ENCODE data around the gene RAET1E.
"Not testable (repeated sequence)": the region's sequence is repeated elsewhere in the genome, so short reads cannot be mapped to it uniquely, and the experiment has no call there.

RAET1E gene

GRCh38 chr6:149861603-149862423 lies 36.1 kb downstream of the RAET1E start:
- DNase-seq (ENCODE audit: low read depth) = no peak

DNA sequence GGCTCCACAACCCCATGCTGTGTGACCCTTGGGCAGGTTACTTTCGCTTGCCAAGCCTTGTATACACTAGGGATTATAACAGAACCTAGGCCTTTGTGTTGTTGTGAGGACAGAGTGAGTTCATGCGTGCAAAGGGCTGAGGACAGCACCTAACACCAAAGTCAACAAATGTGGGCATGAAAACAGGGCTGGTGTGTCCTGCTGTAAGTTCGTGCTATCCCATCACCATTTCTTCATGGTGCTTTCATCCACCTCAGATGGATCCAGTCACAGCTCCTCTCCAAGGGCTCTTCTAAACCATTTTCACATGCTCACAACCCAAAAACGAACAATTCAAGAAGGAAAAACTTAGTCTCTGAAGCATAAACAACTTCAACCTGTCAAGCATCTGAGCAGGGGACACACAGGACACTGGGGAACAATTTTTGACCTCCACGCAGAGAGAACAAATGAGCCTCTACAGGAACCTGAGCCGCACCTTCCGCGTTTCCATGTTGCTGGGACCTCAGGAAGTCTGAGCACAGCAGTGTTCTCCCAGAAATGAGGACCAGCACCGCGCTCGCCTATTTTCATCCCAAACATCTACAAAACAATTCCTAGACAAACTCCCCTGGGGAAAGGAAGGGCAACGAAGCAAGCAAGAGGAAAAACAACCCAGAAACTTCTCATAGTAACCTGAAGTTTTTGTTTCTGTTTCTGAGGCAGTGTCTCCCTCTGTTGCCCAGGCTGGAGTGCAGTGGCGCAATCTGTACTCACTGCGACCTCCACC lies 36.9 kb downstream of the RAET1E start:
- no peak for DNase-seq (ENCODE audit: low read depth)

DNA sequence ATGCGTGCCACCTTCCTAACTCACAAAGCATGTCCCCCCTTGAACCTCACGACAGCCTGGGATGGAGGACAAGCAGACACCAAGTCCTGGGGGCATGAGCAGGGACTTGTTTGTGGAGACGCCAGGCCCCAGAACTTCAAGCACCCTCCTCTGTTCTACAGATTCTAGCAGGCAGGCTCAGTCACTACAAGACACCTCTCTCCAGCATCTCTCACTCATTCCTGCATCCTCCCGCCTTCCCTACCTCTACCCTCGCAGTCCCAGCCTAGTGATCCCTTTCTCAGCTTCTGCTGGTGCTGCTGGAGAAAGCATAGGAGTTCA lies 37.4 kb downstream of the RAET1E start:
- no peak for DNase-seq (ENCODE audit: low read depth)

DNA sequence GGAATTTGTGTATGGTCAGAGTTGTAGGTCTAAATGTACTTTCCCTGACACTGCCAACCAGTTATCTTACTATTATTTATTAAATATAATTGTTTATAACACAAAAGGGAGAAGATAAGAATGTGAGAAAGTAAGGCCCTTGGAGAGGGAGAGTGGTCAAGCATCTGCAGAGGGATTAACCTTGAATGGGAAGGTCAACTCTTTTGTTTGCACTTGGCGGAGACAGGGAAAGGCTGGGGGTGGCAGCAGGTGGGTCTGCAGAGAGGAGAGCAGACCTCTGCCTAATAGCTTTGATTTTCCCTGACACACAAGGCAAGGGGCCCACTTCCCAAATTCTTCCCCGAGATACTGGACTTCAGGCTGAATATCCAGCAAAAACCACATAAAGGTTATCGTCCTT lies 38.0 kb downstream of the RAET1E start:
- no peak for DNase-seq (ENCODE audit: low read depth)

GRCh38 chr6:149859368-149859767 lies 38.5 kb downstream of the RAET1E start:
- no peak for DNase-seq (ENCODE audit: low read depth)

DNA sequence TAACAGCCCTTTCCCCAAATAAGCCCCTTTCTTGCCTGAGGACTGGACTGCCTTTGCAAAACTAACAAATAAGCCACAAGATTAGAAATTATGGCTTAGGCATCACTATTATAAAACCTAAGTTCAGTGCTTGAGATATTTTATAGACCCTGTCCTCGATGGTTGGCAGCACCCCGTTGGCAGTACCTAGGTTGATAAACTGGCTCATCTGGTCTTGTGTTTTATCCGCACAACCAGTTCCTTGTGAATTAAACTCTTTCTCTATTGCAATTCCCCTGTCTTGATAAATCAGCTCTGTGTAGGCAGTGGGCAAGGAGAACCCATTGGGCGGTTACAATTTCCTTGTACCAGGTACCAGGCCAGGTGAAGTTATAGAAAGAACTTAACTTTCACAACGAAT lies 40.4 kb downstream of the RAET1E start:
- no peak for DNase-seq (ENCODE audit: low read depth)

GRCh38 chr6:149856256-149856994 lies 41.5 kb downstream of the RAET1E start:
- DNase-seq (ENCODE audit: low read depth) = no peak

DNA sequence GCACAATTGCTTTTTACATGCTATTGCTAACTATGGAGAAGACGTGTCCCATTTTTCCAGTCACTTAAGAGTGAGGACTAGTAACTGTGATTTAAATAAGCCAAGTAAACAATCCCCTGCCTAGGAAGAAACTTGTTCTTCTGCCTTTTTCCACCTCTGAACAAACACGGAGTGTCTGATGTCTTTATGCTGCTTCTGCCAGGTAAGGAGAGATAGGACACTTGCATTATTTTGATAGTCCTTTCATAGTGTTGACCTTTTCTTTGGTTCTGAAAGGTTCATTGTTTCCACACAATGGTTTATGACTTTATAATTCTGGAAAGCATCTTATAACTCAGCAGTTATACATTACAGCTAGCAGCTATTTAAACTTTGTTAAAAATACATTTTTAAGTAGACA lies 42.2 kb downstream of the RAET1E start:
- no peak for DNase-seq (ENCODE audit: low read depth)

DNA sequence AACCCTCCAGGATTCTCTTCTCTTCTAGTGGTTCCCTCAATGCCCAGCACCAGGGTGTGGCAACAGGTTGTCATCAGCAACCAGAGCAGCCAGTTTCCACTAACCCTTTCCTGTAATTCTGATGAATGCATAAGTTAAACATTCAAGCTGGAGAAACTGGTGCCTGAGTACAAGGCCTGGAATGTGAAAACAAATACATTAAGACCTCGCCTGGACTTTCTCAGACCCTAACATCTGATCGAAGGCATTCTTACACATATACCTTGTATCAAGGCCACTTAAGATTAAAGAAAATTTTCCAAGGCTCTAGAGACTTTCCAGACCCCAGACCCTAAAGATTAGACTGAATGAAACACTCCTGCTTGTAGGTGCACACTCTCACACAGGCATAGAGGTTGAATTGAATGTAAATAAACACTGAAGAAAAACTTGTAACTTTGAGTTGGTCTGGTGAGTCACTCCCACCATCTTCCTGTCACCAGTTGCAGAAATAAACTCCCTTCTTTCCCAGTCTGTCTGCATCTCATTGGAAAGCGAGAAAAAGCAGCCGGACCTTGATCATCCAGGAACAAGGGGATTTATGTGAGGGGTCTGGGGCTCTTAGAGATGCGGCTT lies 42.8 kb downstream of the RAET1E start:
- no peak for DNase-seq (ENCODE audit: low read depth)

DNA sequence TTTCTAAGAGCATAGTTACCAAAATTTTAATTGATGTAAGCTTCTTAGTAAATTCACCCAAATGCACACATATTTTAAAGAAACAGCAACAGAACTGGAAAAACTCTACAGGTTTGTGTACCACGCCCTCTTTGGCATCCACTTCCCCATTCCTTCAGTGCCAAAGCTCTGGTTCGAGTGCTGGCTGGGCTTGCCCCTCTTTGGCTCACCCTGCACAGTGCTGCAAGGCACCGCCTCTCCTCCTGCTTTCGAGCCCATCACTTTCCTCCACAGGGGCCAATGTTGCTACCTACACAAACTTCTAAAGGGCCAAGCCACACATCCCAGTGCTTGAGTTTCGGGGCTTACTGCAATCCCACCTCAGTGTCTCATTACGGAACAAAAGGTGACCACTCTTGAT lies 43.4 kb downstream of the RAET1E start:
- no peak for DNase-seq (ENCODE audit: low read depth)

DNA sequence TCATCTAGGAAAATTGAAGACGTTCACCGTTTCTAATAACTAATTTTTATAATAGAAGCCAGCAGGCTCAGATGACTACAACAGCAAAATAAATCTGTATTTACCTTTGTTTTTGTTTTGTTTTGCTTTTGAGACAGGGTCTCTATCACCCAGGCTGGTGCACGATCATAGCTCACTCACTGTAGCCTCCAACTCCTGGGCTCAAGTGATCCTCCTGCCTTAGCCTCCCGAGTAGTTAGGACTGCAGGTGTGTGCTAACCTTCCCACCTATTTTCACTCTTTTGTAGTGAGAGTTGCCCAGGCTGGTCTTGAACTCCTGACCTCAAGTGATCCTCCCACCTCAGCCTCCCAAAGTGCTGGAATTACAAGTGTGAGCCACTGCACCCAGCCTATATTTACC lies 43.9 kb downstream of the RAET1E start:
- not testable (repeated sequence) for DNase-seq (ENCODE audit: low read depth)

GRCh38 chr6:149852881-149853280 lies 45.0 kb downstream of the RAET1E start:
- no peak for DNase-seq (ENCODE audit: low read depth)

GRCh38 chr6:149852180-149852579 lies 45.7 kb downstream of the RAET1E start:
- no peak for DNase-seq (ENCODE audit: low read depth)

DNA sequence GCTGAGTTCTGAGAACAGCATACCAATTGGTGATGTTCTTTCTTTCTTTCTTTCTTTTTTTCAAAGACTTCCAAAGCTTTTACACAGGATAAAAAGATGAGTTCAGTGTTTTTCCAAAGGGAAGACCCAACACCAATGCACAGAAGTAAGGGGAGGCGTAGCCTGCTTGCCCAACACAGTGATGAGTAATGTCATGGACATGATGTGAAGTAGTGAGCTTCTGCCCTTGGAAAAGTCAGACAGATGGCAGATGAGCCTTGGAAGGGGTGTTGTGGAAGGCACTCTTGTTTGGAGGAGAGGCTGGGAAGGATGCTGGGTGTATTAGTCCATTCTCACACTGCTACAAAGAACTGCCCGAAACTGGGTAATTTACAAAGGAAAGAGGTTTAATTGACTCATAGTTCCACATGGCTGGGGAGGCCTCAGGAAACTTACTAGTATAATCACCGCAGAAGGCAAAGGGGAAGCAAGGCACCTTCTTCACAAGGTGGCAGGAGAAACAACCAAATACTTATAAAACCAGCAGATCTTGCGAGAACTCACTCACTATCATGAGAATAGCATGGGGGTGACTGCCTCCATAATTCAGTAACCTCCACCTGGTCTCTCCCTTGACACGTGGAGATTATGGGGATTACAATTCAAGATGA lies 46.3 kb downstream of the RAET1E start:
- no peak for DNase-seq (ENCODE audit: low read depth)

- DNase-seq (ENCODE audit: low read depth) = not testable (repeated sequence)
Measured at GRCh38 chr6:149848343-149848742, 49.6 kb downstream of the RAET1E start.

All from activated gamma-delta T cell treated with anti-CD3 and anti-CD28 coated beads, Interleukin-2, amount 50 U/mL, for 16 hours (primary cell).